ENCODE results near the gene HDAC4. TPM values are rescaled to one million over a fixed set of nuclear protein-coding genes. Genes with fewer than 3 reads are reported as not detected.

Gene HDAC4
- polyA plus RNA-seq, 1 donor (not counting 4 experiments of a cell fraction or from before 2014, with no cell fraction given) = 2.9 TPM

DNA sequence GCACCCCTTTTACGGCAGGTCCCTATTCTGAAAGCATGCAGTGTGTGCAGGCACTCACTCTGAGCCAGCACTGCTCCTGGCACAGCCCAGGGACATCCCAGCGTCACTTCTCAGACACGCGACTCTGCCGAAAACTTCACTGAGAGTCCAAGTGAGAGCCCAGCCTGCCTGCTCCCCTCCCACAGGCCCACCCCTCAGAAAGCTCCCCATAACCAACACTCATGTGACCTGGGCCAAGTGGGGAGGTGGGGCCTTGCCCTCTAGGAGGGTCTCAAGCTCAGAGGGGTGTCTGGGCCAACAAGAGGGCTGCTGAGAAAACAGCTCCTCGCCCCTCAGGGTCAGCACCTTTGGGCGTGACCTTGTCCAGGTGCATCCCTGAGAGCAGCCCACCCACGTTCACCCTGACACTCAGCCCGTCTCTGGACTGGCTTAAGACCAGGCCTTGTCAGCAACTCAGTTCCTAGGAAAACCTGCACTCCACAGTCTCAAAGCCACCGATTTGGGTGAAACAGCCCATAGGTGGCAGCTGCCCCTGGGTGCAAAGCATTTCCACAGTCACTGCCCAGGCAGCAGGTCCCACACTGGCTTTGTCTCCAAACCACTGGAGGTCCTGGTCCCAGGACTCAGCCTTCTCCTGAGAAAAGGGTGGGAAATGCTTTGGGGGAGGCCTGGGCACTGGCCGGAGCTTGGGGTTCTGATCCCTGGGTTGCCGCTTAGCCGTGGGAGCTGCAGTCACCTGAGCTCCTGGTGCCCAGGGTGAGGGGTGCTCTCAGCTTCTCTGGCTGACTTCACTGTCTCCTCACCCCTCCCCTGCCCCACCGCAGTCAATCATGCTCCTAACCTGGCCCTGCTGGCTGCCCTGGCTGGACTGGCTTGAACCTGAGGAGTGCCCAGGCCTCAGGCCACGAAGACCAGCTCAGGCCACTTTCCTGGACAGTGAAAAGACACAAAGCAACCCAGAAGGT, 209.6 kb downstream of the HDAC4 start:
- Histone ChIP-seq H3K9me1 (ENCODE audit: control insufficient read depth, extremely low read depth, insufficient read depth, low read length) (no peaks in the 10 kb centered on the region), H3K9me3 (ENCODE audit: control insufficient read depth, low read depth, low read length) (peaks cover 4% of the 10 kb centered on the region), H2AFZ (ENCODE audit: control insufficient read depth, low read length) (no peak overlapping the region), H3K79me2 (ENCODE audit: control insufficient read depth, insufficient read depth, low read length) (no peaks in the 10 kb centered on the region), H4K20me1 (ENCODE audit: control insufficient read depth, extremely low read depth, insufficient read depth, low read length) (no peaks in the 10 kb centered on the region), H3K27ac (ENCODE audit: control insufficient read depth, insufficient read depth, low read length) (no peak overlapping the region), H3K9ac (ENCODE audit: control insufficient read depth, extremely low read depth, insufficient read depth, low read length) (no peak overlapping the region), H3K36me3 (ENCODE audit: control insufficient read depth in 2 of 2, extremely low read depth in 1 of 2, insufficient read depth in 2 of 2, low read length in 2 of 2) (peaks cover 0 to 8% of the 10 kb centered on the region in 2 experiments), H3K4me3 (ENCODE audit: control insufficient read depth in 2 of 3, extremely low read depth in 1 of 3, insufficient read depth in 2 of 3, low read depth in 1 of 3, low read length in 3 of 3) (no peak overlapping the region), H3K27me3 (ENCODE audit: control insufficient read depth, extremely low read depth, insufficient read depth, low read length) (no peaks in the 10 kb centered on the region), H3K4me2 (ENCODE audit: control insufficient read depth, extremely low read depth, insufficient read depth, low read depth, low read length) (no peak overlapping the region), H3K4me1 (ENCODE audit: control insufficient read depth, extremely low read depth, insufficient read depth, low read length) (no peaks in the 10 kb centered on the region)
- TF ChIP-seq, protein P1, sequence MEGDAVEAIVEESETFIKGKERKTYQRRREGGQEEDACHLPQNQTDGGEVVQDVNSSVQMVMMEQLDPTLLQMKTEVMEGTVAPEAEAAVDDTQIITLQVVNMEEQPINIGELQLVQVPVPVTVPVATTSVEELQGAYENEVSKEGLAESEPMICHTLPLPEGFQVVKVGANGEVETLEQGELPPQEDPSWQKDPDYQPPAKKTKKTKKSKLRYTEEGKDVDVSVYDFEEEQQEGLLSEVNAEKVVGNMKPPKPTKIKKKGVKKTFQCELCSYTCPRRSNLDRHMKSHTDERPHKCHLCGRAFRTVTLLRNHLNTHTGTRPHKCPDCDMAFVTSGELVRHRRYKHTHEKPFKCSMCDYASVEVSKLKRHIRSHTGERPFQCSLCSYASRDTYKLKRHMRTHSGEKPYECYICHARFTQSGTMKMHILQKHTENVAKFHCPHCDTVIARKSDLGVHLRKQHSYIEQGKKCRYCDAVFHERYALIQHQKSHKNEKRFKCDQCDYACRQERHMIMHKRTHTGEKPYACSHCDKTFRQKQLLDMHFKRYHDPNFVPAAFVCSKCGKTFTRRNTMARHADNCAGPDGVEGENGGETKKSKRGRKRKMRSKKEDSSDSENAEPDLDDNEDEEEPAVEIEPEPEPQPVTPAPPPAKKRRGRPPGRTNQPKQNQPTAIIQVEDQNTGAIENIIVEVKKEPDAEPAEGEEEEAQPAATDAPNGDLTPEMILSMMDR (optimal IDR thresholded peaks at IDR 0.05 in 1 of 3, IDR thresholded peaks at IDR 0.05 in 1 of 3, conservative IDR thresholded peaks at IDR 0.05 in 1 of 3; ENCODE audit: extremely low read depth in 1 of 3, insufficient read depth in 2 of 3, low read length in 3 of 3) = no peak
- no peak for TF ChIP-seq EZH2 (IDR thresholded peaks at IDR 0.05; ENCODE audit: low read length)
- DNase-seq (ENCODE audit: low read depth, low spot score) (no peak), FAIRE-seq (no peak)
- dilution Hi-C loops (cut with MboI; ENCODE audit: extremely low pct_ligation_motif_present, low sequenced_read_pairs) = no loop called here

DNA sequence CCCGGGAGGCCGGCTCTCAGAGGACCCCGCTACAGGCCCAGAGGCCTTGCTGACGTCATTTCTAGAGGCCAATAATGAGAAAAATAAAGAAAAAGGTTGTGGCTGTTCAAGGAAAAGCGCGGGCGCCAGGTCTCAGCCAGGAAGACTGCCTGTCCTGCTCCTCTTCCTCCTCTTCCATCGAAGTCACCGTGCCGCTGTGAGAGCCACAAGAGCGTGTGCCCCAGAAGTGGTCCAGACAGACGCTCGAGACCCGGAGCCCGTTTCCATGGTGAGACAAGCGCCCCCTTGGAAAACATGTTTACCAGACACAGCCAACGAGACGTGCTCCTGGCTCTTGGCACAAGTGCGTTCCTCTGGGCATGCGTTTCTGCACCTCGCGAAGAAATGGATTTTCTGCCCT, 210.5 kb downstream of the HDAC4 start:
- dilution Hi-C loops (cut with MboI; ENCODE audit: extremely low pct_ligation_motif_present, low sequenced_read_pairs) = no loop called here
- peaks cover 4% of the 10 kb centered on the region for H3K9me3 ChIP-seq (ENCODE audit: control insufficient read depth, low read depth, low read length)
- H3K27ac ChIP-seq (ENCODE audit: control insufficient read depth, insufficient read depth, low read length) = no peak overlapping the region
- no peak for TF ChIP-seq EZH2 (IDR thresholded peaks at IDR 0.05; ENCODE audit: low read length)
- TF ChIP-seq, protein P1 (optimal IDR thresholded peaks at IDR 0.05 in 1 of 3, IDR thresholded peaks at IDR 0.05 in 1 of 3, conservative IDR thresholded peaks at IDR 0.05 in 1 of 3; ENCODE audit: extremely low read depth in 1 of 3, insufficient read depth in 2 of 3, low read length in 3 of 3) = no peak
- no peaks in the 10 kb centered on the region for H3K9me1 ChIP-seq (ENCODE audit: control insufficient read depth, extremely low read depth, insufficient read depth, low read length)
- FAIRE-seq = no peak
- H3K79me2 ChIP-seq (ENCODE audit: control insufficient read depth, insufficient read depth, low read length) = no peaks in the 10 kb centered on the region
- H4K20me1 ChIP-seq (ENCODE audit: control insufficient read depth, extremely low read depth, insufficient read depth, low read length) = no peaks in the 10 kb centered on the region
- H3K4me3 ChIP-seq (ENCODE audit: control insufficient read depth in 2 of 3, extremely low read depth in 1 of 3, insufficient read depth in 2 of 3, low read depth in 1 of 3, low read length in 3 of 3) = no peak overlapping the region
- no peak for DNase-seq (ENCODE audit: low read depth, low spot score)
- H3K36me3 ChIP-seq (ENCODE audit: control insufficient read depth in 2 of 2, extremely low read depth in 1 of 2, insufficient read depth in 2 of 2, low read length in 2 of 2) = peaks cover 0 to 8% of the 10 kb centered on the region in 2 experiments
- no peak overlapping the region for H2AFZ ChIP-seq (ENCODE audit: control insufficient read depth, low read length)
- H3K9ac ChIP-seq (ENCODE audit: control insufficient read depth, extremely low read depth, insufficient read depth, low read length) = no peak overlapping the region
- no peak overlapping the region for H3K4me2 ChIP-seq (ENCODE audit: control insufficient read depth, extremely low read depth, insufficient read depth, low read depth, low read length)
- H3K4me1 ChIP-seq (ENCODE audit: control insufficient read depth, extremely low read depth, insufficient read depth, low read length) = no peaks in the 10 kb centered on the region
- no peaks in the 10 kb centered on the region for H3K27me3 ChIP-seq (ENCODE audit: control insufficient read depth, extremely low read depth, insufficient read depth, low read length)
